Measurements from ENCODE around the gene ZBTB3.

The ZBTB3 gene

GRCh38 chr11:62710001-62710345, 44.0 kb downstream of the ZBTB3 start:
- H3K27ac ChIP-seq, result peak overlapping the region; percentile 75
- no peak for TF ChIP-seq ZFX (IDR thresholded peaks at IDR 0.05)
- TF ChIP-seq, protein P1, sequence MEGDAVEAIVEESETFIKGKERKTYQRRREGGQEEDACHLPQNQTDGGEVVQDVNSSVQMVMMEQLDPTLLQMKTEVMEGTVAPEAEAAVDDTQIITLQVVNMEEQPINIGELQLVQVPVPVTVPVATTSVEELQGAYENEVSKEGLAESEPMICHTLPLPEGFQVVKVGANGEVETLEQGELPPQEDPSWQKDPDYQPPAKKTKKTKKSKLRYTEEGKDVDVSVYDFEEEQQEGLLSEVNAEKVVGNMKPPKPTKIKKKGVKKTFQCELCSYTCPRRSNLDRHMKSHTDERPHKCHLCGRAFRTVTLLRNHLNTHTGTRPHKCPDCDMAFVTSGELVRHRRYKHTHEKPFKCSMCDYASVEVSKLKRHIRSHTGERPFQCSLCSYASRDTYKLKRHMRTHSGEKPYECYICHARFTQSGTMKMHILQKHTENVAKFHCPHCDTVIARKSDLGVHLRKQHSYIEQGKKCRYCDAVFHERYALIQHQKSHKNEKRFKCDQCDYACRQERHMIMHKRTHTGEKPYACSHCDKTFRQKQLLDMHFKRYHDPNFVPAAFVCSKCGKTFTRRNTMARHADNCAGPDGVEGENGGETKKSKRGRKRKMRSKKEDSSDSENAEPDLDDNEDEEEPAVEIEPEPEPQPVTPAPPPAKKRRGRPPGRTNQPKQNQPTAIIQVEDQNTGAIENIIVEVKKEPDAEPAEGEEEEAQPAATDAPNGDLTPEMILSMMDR (conservative IDR thresholded peaks at IDR 0.05), result no peak

DNA sequence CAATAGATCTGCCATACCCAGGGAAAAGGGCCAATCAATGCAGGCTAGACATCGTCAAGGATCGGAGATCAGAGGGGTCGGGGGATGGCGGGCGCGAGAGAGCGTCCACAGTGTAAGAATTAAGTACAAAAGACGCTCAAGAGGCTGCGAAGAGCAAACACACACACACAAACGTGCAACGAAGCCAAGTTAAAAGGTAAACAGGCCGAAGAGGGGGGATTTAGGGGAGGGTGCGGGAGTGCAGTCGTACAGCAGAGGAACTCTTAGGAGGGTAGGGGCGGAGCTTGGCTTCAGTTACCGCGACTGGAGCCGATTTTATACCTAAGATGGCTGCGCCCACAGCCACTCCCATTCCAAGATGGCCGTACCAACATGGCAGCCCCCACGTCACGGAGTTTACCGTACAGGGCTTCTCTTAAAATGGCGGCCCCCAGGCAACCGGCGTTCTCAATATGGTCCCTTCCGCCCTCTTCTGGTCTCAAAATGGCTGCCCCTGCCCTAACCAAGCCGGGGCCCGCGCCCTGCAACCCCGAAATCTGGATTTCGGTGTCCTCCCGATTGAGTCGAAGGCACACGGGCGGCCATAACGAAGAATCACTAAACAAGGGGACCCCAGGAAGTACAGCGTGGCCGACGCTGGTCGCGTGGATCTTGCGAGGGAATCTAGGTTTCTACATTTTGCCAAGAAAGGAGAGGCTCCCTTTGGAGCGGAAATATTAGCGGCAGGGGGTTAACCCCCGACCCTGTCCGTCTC, 44.5 kb downstream of the ZBTB3 start:
- peak overlapping the region; percentile 75 for H3K27ac ChIP-seq

DNA sequence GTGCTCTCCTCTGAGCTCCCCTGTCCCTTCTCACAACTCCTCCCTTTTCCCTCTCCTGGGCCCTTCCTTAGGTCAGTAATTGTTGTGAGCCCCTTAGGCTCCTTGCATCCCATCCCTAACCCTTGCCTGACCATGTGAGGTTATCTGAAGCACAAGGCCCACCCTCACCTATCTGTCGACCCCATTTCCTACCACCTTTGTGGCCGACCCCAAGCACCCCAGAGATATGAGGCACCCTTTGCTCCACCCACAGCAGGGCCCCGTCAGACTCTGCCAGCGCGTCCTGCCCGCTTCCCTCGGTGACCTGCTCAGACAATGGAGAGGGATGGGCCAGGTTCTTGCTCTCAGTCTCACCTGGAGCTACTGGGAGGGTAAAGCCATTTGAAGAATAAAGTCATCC, 45.2 kb downstream of the ZBTB3 start:
- H3K27ac ChIP-seq, result peak overlapping the region; percentile 75
- no peak for TF ChIP-seq ZFX (IDR thresholded peaks at IDR 0.05)
- TF ChIP-seq, protein P1 (conservative IDR thresholded peaks at IDR 0.05), result no peak

More for the DNA sequence above, 44.5 kb downstream of the ZBTB3 start:
- TF ChIP-seq, protein P1 (conservative IDR thresholded peaks at IDR 0.05), result no peak
- TF ChIP-seq ZFX (IDR thresholded peaks at IDR 0.05), result no peak

- TF ChIP-seq, protein P1 (conservative IDR thresholded peaks at IDR 0.05), result no peak
- TF ChIP-seq ZFX (IDR thresholded peaks at IDR 0.05), result no peak
- peak overlapping the region; percentile 75 for H3K27ac ChIP-seq
Measured at GRCh38 chr11:62708392-62708791, 45.6 kb downstream of the ZBTB3 start.

GRCh38 chr11:62707277-62707861, 46.6 kb downstream of the ZBTB3 start, which contains the start of the genes BSCL2 and GNG3:
Gene BSCL2, minus strand, starts transcription at chr11:62707424. Its CDS starts 229 bp downstream, at chr11:62707195.
Gene GNG3, plus strand, starts transcription at chr11:62707676. Its CDS starts 620 bp downstream, at chr11:62708296.
- TF ChIP-seq ZFX (IDR thresholded peaks at IDR 0.05), result no peak
- TF ChIP-seq, protein P1 (conservative IDR thresholded peaks at IDR 0.05), result no peak

GRCh38 chr11:62706850-62707247, 47.1 kb downstream of the ZBTB3 start:
- no peak for TF ChIP-seq ZFX (IDR thresholded peaks at IDR 0.05)
- TF ChIP-seq, protein P1 (conservative IDR thresholded peaks at IDR 0.05), result no peak
- peak overlapping the region; percentile 87 for H3K27ac ChIP-seq

More at GRCh38 chr11:62707277-62707861, 46.6 kb downstream of the ZBTB3 start, which contains the start of the genes BSCL2 and GNG3:
- H3K27ac ChIP-seq, result peak within 1 kb of the TSS; percentile 87
